ENCODE data around the gene ECSIT. TPM values are rescaled to one million over a fixed set of nuclear protein-coding genes. Genes with fewer than 3 reads are reported as not detected.

ECSIT gene
- total RNA-seq, 1 experiment from 2014 or later = 52.8 TPM

- TF ChIP-seq SRF (IDR thresholded peaks at IDR 0.05; ENCODE audit: low read depth) (no peak), EZH2 (IDR thresholded peaks at IDR 0.05) (no peak), ZFX (IDR thresholded peaks at IDR 0.05) (no peak), CTCF (IDR thresholded peaks at IDR 0.05 in 2 of 3, conservative IDR thresholded peaks at IDR 0.05 in 1 of 3; ENCODE audit: borderline replicate concordance in 1 of 3, insufficient read depth in 1 of 3, low read depth in 2 of 3, low read length in 2 of 3) (peak; percentile 71 to 86 (median 75)), RAD21 (IDR thresholded peaks at IDR 0.05; ENCODE audit: low read depth) (peak; percentile 75), EZH2phosphoT487 (IDR thresholded peaks at IDR 0.05; ENCODE audit: borderline replicate concordance) (no peak), ZBTB33 (IDR thresholded peaks at IDR 0.05; ENCODE audit: extremely low read depth, insufficient replicate concordance, low read length) (no peak)
- Histone ChIP-seq H3K9me2 (ENCODE audit: insufficient read depth) (no peaks in the 10 kb centered on the region), H3K4me1 (ENCODE audit: control insufficient read depth in 1 of 2, insufficient read depth in 2 of 2, low read length in 2 of 2) (peaks cover 0 to 17% of the 10 kb centered on the region in 2 experiments; a peak in 2 of 4 replicates), H4K20me1 (ENCODE audit: insufficient read depth) (no peaks in the 10 kb centered on the region), H3K79me2 (ENCODE audit: insufficient read depth, low read length) (peaks cover 39% of the 10 kb centered on the region), H2AFZ (ENCODE audit: low read depth, low read length, poor library complexity, severe bottlenecking) (no peak overlapping the region), H3K9me3 (ENCODE audit: control insufficient read depth in 1 of 2, insufficient read depth in 1 of 2, low read depth in 1 of 2, low read length in 2 of 2) (no peaks in the 10 kb centered on the region), H3K9ac (ENCODE audit: low read length) (peak overlapping the region; percentile 78), H3K27ac (ENCODE audit: low read depth, low read length) (0 out of 2 replicates have a peak overlapping the region, but pooled peaks have one; percentile 57), H3K36me3 (ENCODE audit: control insufficient read depth in 1 of 2, insufficient read depth in 2 of 2, low read length in 2 of 2) (peaks cover 0 to 5% of the 10 kb centered on the region in 2 experiments; a peak in 2 of 4 replicates), H3K4me2 (ENCODE audit: low read length) (peak overlapping the region; percentile 84), H3K27me3 (ENCODE audit: insufficient read depth, low read length) (no peaks in the 10 kb centered on the region), H3K4me3 (replicated peaks in 1 of 2; ENCODE audit: low read depth in 1 of 2, low read length in 2 of 2) (peak overlapping the region; percentile 85 to 94)
- intact Hi-C loops (cut with micrococcal nuclease) = loop anchor here (1.0 to 5.0 kb wide), 2 partner anchors 237 to 252 kb away; partner anchors contain the start of gene ZNF491
- RAD21 ChIA-PET (ENCODE audit: low non-redundant PET in 1 of 2, low total read pairs in 2 of 2, uncharacterized antibody in 2 of 2, unreplicated experiment in 2 of 2) = interaction anchor here in 1 of 2 experiments (0.6 kb wide), 1 partner anchor 28 kb away, joined by 3 read pairs; no protein-coding TSS in a partner anchor
- CTCF ChIA-PET = interaction anchor here (1.0 to 1.9 kb wide), 7 partner anchors 9 to 179 kb away, joined by 3 to 8 read pairs (median 4); partner anchors contain the start of genes ODAD3 and PRKCSH
- POLR2A ChIA-PET = no interaction called here
- peak; percentile 59 for ATAC-seq
- BruUV-seq (replicated peaks) = no TSS peak
- peak; percentile 77 for DNase-seq (ENCODE audit: low read depth, low spot score)
These were observed 31.6 kb upstream of the ECSIT start for GRCh38 chr19:11560404-11561051.
